ENCODE results near the gene KDM4E. TPM values are rescaled to one million over a fixed set of nuclear protein-coding genes. Genes with fewer than 3 reads are reported as not detected.
"Not testable (repeated sequence)": the region's sequence is repeated elsewhere in the genome, so short reads cannot be mapped to it uniquely, and the experiment has no call there.

The KDM4E gene
- not detected in 2 replicates for total RNA-seq

DNA sequence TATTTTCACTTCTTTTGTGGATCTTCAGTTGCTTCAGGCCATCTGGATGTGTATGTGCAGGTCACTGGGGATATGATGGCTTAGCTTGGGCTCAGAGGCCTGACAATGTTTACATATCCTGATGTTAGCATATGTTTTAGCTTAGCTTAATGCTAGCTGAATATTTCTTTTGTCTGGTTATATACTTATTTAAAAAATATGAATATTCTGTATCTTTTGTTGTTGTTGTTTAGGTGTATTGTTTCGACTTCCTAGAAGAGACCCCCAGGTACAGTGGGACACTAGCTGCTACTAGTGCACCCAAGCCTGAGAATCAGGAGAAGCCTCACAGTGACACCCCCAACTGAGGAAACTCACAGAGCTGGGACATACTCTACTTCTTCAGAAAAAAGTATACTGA, at the start of gene KDM4E:
KDM4E (plus strand) TSS at position 301 of the 400 bp plus-strand sequence. CDS start 300 bp downstream, outside the sequence.
- Mint-ChIP-seq H3K4me3 (no peak within 1 kb of the TSS), H3K27ac (no peak within 1 kb of the TSS), H3K4me1 (ENCODE audit: low read depth) (no peaks in the 10 kb centered on the region), H3K36me3 (ENCODE audit: low read depth) (no peaks in the 10 kb centered on the region), H3K9me3 (no peaks in the 10 kb centered on the region), H3K27me3 (ENCODE audit: insufficient read depth) (no peaks in the 10 kb centered on the region)
- no peak for DNase-seq (ENCODE audit: low spot score)
- intact Hi-C loops (cut with micrococcal nuclease), result no loop called here

DNA sequence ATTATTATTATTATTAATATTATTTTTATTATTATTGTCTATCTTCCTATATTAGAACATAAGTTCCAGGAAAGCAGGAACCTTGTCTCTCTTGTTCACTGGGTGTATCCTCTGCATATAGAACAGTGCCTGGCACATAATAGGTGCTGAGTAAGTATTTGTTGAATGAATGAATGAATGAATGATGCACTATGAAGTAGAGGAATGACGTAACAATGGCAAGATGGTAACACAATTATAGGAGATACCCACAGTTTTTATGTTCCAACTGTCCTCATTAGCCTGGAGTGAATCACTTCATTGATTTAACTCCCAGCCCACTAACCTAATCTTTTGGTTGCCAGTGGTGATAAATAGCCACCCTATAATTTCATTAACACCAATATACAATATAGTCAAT, 49.5 kb upstream of the KDM4E start:
- Mint-ChIP-seq H3K27me3 (ENCODE audit: insufficient read depth) (no peaks in the 10 kb centered on the region), H3K4me1 (ENCODE audit: low read depth) (peaks cover 33% of the 10 kb centered on the region), H3K4me3 (no peak overlapping the region), H3K36me3 (ENCODE audit: low read depth) (peaks cover 18% of the 10 kb centered on the region), H3K27ac (no peak overlapping the region), H3K9me3 (peaks cover 6% of the 10 kb centered on the region)
- no peak for DNase-seq (ENCODE audit: low spot score)
- intact Hi-C loops (cut with micrococcal nuclease), result loop anchor here (10.0 kb wide), 2 partner anchors 739 to 1449 kb away; no protein-coding TSS in a partner anchor

DNA sequence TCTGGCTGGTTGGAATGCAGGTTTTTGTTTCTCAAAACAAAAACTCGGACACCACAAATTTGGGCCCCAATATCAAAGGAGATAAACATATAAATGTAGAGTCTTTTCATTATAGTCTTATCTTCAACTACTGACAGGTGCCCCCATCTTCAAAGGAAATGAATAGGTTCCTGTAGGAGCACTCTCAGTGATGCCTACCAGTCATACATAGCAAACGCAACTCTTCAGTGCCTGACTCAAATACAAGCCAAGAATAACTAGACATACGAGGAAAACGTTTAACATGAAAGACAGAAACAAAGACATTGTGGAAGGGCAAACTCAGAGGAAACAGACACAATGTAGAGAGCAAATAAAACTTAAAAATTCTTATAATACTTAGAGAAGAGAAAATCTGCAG, 37.7 kb upstream of the KDM4E start:
- Mint-ChIP-seq H3K9me3 (no peaks in the 10 kb centered on the region), H3K36me3 (ENCODE audit: low read depth) (no peaks in the 10 kb centered on the region), H3K27ac (no peak overlapping the region), H3K27me3 (ENCODE audit: insufficient read depth) (peaks cover 12% of the 10 kb centered on the region), H3K4me1 (ENCODE audit: low read depth) (no peaks in the 10 kb centered on the region), H3K4me3 (no peak overlapping the region)
- DNase-seq (ENCODE audit: low spot score), result no peak
- intact Hi-C loops (cut with micrococcal nuclease), result no loop called here

DNA sequence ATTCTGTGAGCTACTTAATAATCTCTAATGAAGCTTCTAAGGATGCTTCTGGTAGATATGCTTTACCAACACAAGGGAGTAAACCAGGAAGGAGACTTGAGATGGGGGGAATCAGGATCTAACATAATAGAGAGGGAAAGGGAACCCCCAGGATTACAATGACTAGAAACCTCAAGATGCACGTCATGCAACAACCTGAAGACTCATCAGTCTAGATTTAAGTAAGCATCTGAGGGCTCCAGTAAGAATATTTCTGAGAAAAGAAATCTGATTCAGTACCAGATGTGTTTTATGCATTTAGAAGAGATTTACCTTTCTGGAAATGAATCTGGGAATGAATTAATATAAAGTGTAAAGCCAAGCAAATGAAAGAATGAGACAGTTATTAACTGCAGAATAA, 36.3 kb upstream of the KDM4E start:
- H3K27ac Mint-ChIP-seq, result no peak overlapping the region

DNA sequence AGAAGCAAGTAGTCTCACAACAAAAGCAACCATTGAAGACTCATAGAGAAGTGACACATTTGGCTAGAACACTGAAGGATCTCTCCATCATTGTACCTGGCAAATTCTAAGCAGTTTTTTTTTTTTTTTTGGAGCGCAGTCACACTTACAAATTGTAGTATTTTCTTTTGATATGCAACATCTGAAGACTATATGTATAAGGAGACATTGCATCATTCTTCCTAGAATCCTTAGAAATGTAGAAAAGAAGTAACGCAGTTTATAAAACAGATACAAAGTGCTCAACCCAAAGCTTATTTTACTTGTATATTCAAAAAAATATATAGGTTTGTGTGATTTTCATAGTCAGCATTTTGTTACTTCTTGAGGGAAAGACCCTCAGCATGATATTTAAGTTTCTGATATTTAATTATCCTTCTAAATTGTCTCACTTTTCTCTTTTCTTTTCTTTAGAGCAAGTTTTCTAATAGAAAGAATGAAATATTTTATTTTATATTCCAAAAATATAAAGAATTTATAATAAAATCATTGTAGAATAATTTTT, 31.6 kb upstream of the KDM4E start:
- H3K36me3 Mint-ChIP-seq (ENCODE audit: low read depth), result no peaks in the 10 kb centered on the region
- H3K27ac Mint-ChIP-seq, result no peak overlapping the region
- H3K4me3 Mint-ChIP-seq, result no peak overlapping the region
- H3K9me3 Mint-ChIP-seq, result no peaks in the 10 kb centered on the region
- H3K27me3 Mint-ChIP-seq (ENCODE audit: insufficient read depth), result peaks cover 12% of the 10 kb centered on the region
- no peak for DNase-seq (ENCODE audit: low spot score)
- no peaks in the 10 kb centered on the region for H3K4me1 Mint-ChIP-seq (ENCODE audit: low read depth)
- intact Hi-C loops (cut with micrococcal nuclease), result no loop called here

More for the DNA sequence above, 36.3 kb upstream of the KDM4E start:
- intact Hi-C loops (cut with micrococcal nuclease), result no loop called here
- Mint-ChIP-seq H3K4me1 (ENCODE audit: low read depth) (no peaks in the 10 kb centered on the region), H3K9me3 (no peaks in the 10 kb centered on the region), H3K36me3 (ENCODE audit: low read depth) (no peaks in the 10 kb centered on the region), H3K27me3 (ENCODE audit: insufficient read depth) (peaks cover 12% of the 10 kb centered on the region), H3K4me3 (no peak overlapping the region)
- DNase-seq (ENCODE audit: low spot score), result no peak

DNA sequence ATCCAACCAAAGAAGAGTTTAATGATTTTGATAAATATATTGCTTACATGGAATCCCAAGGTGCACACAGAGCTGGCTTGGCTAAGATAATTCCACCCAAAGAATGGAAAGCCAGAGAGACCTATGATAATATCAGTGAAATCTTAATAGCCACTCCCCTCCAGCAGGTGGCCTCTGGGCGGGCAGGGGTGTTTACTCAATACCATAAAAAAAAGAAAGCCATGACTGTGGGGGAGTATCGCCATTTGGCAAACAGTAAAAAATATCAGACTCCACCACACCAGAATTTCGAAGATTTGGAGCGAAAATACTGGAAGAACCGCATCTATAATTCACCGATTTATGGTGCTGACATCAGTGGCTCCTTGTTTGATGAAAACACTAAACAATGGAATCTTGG, 27.6 kb upstream of the KDM4E start:
- Mint-ChIP-seq H3K36me3 (ENCODE audit: low read depth) (no peaks in the 10 kb centered on the region), H3K27ac (no peak overlapping the region), H3K4me1 (ENCODE audit: low read depth) (no peaks in the 10 kb centered on the region), H3K27me3 (ENCODE audit: insufficient read depth) (no peaks in the 10 kb centered on the region), H3K4me3 (no peak overlapping the region), H3K9me3 (no peaks in the 10 kb centered on the region)
- no peak for DNase-seq (ENCODE audit: low spot score)
- intact Hi-C loops (cut with micrococcal nuclease), result no loop called here

DNA sequence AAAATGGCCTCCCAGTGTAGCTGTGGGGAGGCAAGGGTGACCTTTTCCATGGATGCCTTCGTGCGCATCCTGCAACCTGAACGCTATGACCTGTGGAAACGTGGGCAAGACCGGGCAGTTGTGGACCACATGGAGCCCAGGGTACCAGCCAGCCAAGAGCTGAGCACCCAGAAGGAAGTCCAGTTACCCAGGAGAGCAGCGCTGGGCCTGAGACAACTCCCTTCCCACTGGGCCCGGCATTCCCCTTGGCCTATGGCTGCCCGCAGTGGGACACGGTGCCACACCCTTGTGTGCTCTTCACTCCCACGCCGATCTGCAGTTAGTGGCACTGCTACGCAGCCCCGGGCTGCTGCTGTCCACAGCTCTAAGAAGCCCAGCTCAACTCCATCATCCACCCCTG, 26.8 kb upstream of the KDM4E start:
- no peak overlapping the region for H3K4me3 Mint-ChIP-seq
- H3K27me3 Mint-ChIP-seq (ENCODE audit: insufficient read depth), result no peaks in the 10 kb centered on the region

DNA sequence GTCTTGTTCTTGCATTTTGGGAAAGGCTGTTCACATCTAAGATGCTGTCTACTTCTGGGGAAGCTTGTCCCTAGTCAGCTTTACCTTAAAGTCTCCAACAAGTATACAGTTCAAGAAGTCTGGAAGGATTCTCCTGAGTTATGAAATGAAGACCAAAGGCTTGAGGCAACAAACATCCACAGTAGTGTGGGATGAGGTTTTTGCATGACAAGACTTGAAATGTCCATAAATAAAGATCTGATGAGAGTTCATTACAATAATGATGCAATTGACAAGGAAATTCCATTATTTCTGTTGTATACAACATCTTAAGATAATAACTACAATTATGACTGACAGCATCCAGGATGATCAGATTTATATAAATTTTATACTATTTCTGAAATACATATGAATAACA, 21.3 kb upstream of the KDM4E start:
- intact Hi-C loops (cut with micrococcal nuclease), result no loop called here
- no peak overlapping the region for H3K4me3 Mint-ChIP-seq
- H3K27me3 Mint-ChIP-seq (ENCODE audit: insufficient read depth), result peaks cover 8% of the 10 kb centered on the region
- no peak for DNase-seq (ENCODE audit: low spot score)
- H3K9me3 Mint-ChIP-seq, result no peaks in the 10 kb centered on the region
- H3K4me1 Mint-ChIP-seq (ENCODE audit: low read depth), result no peaks in the 10 kb centered on the region
- H3K36me3 Mint-ChIP-seq (ENCODE audit: low read depth), result no peaks in the 10 kb centered on the region
- H3K27ac Mint-ChIP-seq, result no peak overlapping the region

More for the DNA sequence above, 26.8 kb upstream of the KDM4E start:
- Mint-ChIP-seq H3K9me3 (no peaks in the 10 kb centered on the region), H3K27ac (no peak overlapping the region), H3K4me1 (ENCODE audit: low read depth) (no peaks in the 10 kb centered on the region), H3K36me3 (ENCODE audit: low read depth) (no peaks in the 10 kb centered on the region)
- intact Hi-C loops (cut with micrococcal nuclease), result no loop called here
- DNase-seq (ENCODE audit: low spot score), result no peak

DNA sequence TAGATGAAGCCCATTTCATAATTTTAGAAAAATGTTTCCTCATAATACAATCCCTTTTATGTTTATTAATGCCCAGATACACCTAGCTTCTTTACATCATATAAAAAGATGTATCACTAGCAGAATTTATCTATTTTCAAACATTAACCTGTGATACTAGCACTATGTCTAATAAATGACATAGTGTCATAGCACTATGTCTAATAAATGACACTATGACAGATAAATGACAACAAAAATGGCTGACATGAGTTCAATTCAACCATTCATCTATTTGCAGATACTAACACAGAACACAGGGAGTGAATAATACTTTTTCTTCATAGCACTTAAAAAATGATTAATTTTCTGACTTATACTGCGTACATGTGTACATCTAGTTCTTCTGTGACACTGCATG, 19.4 kb upstream of the KDM4E start:
- no peak overlapping the region for H3K4me3 Mint-ChIP-seq
- H3K36me3 Mint-ChIP-seq (ENCODE audit: low read depth), result no peaks in the 10 kb centered on the region
- H3K27me3 Mint-ChIP-seq (ENCODE audit: insufficient read depth), result peaks cover 8% of the 10 kb centered on the region
- DNase-seq (ENCODE audit: low spot score), result no peak
- no peaks in the 10 kb centered on the region for H3K4me1 Mint-ChIP-seq (ENCODE audit: low read depth)
- intact Hi-C loops (cut with micrococcal nuclease), result no loop called here
- no peak overlapping the region for H3K27ac Mint-ChIP-seq
- no peaks in the 10 kb centered on the region for H3K9me3 Mint-ChIP-seq

DNA sequence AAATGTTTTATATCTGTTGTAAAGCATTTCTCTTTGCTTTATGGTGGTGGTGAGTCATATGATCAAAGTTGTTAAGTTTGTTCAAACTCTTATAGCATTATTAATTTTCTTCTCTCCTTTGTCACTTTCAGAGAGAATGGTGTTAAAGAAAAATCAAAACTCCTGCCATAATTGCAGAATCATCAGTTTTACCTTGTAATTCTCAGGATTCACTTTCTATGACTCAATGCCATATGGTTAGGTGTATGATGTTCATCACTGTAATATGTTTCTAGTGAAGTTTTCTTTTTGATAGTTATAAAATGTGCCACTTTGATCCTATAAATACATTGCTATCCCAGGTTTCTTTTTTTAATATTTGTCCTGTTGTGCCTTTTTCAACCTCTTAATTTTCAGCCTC, 13.7 kb upstream of the KDM4E start:
- no peak for DNase-seq (ENCODE audit: low spot score)
- no peak overlapping the region for H3K4me3 Mint-ChIP-seq
- H3K9me3 Mint-ChIP-seq, result no peaks in the 10 kb centered on the region
- intact Hi-C loops (cut with micrococcal nuclease), result no loop called here
- H3K27me3 Mint-ChIP-seq (ENCODE audit: insufficient read depth), result peaks cover 14% of the 10 kb centered on the region
- no peaks in the 10 kb centered on the region for H3K4me1 Mint-ChIP-seq (ENCODE audit: low read depth)
- H3K27ac Mint-ChIP-seq, result no peak overlapping the region
- H3K36me3 Mint-ChIP-seq (ENCODE audit: low read depth), result no peaks in the 10 kb centered on the region

DNA sequence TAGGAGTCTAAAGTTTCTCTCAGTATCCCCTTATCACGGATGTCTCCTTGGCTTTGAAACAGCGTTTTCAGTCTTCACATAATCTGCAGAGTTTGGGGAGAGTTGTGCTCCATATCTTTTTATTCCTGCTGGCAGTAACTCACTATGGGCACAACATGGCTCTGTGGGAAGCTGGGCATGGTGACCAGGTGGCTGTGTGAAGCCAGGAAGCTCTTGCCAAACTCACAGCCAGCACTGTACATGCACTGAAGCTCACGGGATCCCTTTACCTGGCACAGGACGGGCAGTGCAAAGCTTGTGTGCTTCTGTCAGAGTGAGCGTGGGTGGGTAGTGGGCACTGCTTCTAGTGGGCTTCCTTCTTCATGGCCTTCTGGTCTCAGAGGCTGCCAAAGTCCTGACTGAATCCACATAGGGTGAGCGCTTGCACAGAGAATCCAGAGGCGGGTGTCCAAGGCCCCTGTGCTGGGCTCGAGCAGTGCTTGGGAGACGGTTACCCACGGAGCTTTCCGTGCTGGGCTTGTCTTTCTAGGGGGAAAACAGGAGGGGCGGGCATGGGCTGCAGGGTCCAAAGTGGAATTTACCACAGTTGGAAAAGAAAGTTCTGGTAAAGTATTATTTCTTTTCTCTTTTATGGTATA, 10.8 kb upstream of the KDM4E start:
- Mint-ChIP-seq H3K27ac (no peak overlapping the region), H3K27me3 (ENCODE audit: insufficient read depth) (peaks cover 9% of the 10 kb centered on the region), H3K4me3 (no peak overlapping the region), H3K36me3 (ENCODE audit: low read depth) (no peaks in the 10 kb centered on the region), H3K4me1 (ENCODE audit: low read depth) (no peaks in the 10 kb centered on the region), H3K9me3 (no peaks in the 10 kb centered on the region)
- DNase-seq (ENCODE audit: low spot score), result no peak
- intact Hi-C loops (cut with micrococcal nuclease), result no loop called here

DNA sequence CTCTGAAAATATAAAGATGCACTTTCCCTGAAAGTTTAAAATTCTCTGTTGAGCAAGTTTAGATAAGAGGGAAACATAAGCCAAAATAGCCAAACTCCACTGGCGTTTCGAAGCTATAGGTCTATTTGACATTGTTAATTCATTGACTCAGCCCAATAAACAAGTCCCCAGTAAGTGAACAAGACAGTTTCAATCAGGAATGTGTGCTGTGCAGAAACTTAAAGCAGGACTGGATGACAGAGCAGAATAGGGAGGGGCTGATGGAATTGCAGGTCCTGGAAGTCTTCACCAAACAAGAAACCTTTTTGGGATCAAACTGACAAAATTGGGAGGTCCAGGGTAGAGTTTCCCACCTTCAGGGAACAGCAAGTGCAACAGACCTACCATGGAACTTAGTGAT, 8.9 kb upstream of the KDM4E start:
- Mint-ChIP-seq H3K9me3 (no peaks in the 10 kb centered on the region), H3K4me3 (no peak overlapping the region), H3K4me1 (ENCODE audit: low read depth) (no peaks in the 10 kb centered on the region), H3K36me3 (ENCODE audit: low read depth) (no peaks in the 10 kb centered on the region), H3K27me3 (ENCODE audit: insufficient read depth) (peaks cover 4% of the 10 kb centered on the region), H3K27ac (no peak overlapping the region)
- DNase-seq (ENCODE audit: low spot score), result no peak
- intact Hi-C loops (cut with micrococcal nuclease), result no loop called here

DNA sequence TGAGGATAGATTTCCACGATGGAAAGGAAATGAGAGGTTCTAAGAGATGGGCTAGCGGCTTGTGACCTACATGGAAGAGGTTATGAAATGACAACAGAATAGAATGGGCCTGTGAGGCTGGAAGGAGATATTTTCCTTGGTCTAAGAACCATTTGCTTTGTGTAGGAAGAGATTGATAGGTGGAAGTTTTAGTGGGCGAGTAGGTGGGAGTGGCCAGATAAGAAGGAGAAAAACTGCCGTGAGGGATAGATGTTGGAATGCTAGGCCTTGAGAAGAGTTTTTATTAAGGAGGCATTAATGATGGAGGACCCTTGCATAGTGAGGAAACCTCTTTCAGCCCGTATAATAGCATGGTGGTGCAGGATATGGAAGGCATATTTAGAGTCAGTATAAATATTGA, 3.6 kb upstream of the KDM4E start:
- H3K36me3 Mint-ChIP-seq (ENCODE audit: low read depth); H3K4me3 Mint-ChIP-seq; H3K27me3 Mint-ChIP-seq (ENCODE audit: insufficient read depth); DNase-seq (ENCODE audit: low spot score); H3K9me3 Mint-ChIP-seq; H3K27ac Mint-ChIP-seq; H3K4me1 Mint-ChIP-seq (ENCODE audit: low read depth); intact Hi-C loops (cut with micrococcal nuclease): not testable (repeated sequence)

DNA sequence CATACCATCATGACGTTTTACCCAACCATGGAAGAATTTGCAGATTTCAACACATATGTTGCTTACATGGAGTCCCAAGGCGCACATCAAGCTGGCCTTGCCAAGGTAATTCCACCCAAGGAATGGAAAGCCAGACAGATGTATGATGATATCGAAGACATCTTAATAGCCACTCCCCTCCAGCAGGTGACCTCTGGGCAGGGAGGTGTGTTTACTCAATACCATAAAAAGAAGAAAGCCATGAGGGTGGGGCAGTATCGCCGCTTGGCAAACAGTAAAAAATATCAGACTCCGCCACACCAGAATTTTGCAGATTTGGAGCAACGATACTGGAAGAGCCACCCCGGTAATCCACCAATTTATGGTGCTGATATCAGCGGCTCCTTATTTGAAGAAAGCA, 536 bp downstream of the KDM4E start:
- H3K9me3 Mint-ChIP-seq; DNase-seq (ENCODE audit: low spot score); H3K4me1 Mint-ChIP-seq (ENCODE audit: low read depth); H3K4me3 Mint-ChIP-seq; H3K36me3 Mint-ChIP-seq (ENCODE audit: low read depth); intact Hi-C loops (cut with micrococcal nuclease); H3K27me3 Mint-ChIP-seq (ENCODE audit: insufficient read depth); H3K27ac Mint-ChIP-seq: not testable (repeated sequence)

Data from activated T-helper 1 cell treated with anti-CD3 and anti-CD28 coated beads, Interleukin-12 subunit alpha, Interleukin-12 subunit beta, Interleukin-2, Interleukin-4 antibody, amounts not matched to agents 30 ng/mL and 10 ng/mL and 1 ng/mL, durations not matched to agents 14 hours and 24 hours and 36 hours (primary cell).